ENCODE measurements around the gene BMF. TPM values are rescaled to one million over a fixed set of nuclear protein-coding genes. Genes with fewer than 3 reads are reported as not detected.

The BMF gene
- total RNA-seq, 2 donors from 2014 or later = 13.1 to 32.5 TPM

- no peak for DNase-seq (ENCODE audit: low spot score)
- H3K27me3 ChIP-seq (replicated peaks; ENCODE audit: insufficient read depth) = no peaks in the 10 kb centered on the region
- H3K4me1 ChIP-seq (ENCODE audit: control insufficient read depth in 1 of 2, low read depth in 2 of 2) = peaks cover 12 to 13% of the 10 kb centered on the region in 2 donors
- peak overlapping the region; percentile 89 for H3K4me3 ChIP-seq
- no peak for TF ChIP-seq CTCF (IDR thresholded peaks at IDR 0.05)
- peaks cover 34% of the 10 kb centered on the region for H3K36me3 ChIP-seq
- no peak for ATAC-seq (ENCODE audit: insufficient number of reproducible peaks, low FRiP score, low read depth)
- H3K9me3 ChIP-seq = no peaks in the 10 kb centered on the region
- peak overlapping the region; percentile 88 to 94 for H3K27ac ChIP-seq
Observed at GRCh38 chr15:40038275-40038637, 70.4 kb downstream of the BMF start.

Other genes starting within 250 kb of the BMF start
- gene GPR176, start 188.6 kb downstream of the BMF start, total RNA-seq = 10 to 100 TPM; 43.0 to 88.0 TPM
- 10 to 100 TPM; 29.9 to 33.7 TPM for gene EIF2AK4, start 174.8 kb downstream of the BMF start, total RNA-seq
- 100 to 1,000 TPM; 179 to 219 TPM for gene SRP14, start 69.7 kb downstream of the BMF start, total RNA-seq
- gene BUB1B, start 52.2 kb upstream of the BMF start, total RNA-seq = 1 to 10 TPM in 1 of 2 donors, under 1 TPM in 1; 0.41 to 3.5 TPM
- gene PAK6, start 130.2 kb upstream of the BMF start, total RNA-seq = under 1 TPM; 0.68 to 0.78 TPM
- not detected for gene ANKRD63, start 174.2 kb upstream of the BMF start, total RNA-seq
- 10 to 100 TPM; 17.7 to 32.4 TPM for gene PLCB2, start 199.1 kb upstream of the BMF start, total RNA-seq
- 10 to 100 TPM; 63.8 to 79.2 TPM for gene INAFM2, start 214.8 kb upstream of the BMF start, total RNA-seq
- 10 to 100 TPM; 30.1 to 57.1 TPM for gene CCDC9B, start 232.1 kb upstream of the BMF start, total RNA-seq
- gene PHGR1, start 242.2 kb upstream of the BMF start, total RNA-seq = not detected
- under 1 TPM; 0.21 to 0.54 TPM for gene DISP2, start 249.3 kb upstream of the BMF start, total RNA-seq

All from thoracic aorta (tissue), 2 donors.